GM12892 (cell line): ENCODE results near the gene BATF3. TPM values are rescaled to one million over a fixed set of nuclear protein-coding genes. Genes with fewer than 3 reads are reported as not detected.
"Not testable (repeated sequence)": the region's sequence is repeated elsewhere in the genome, so short reads cannot be mapped to it uniquely, and the experiment has no call there.

ENCODE experiments used
- DNase-seq: peaks from one replicate; pipeline ENCODE4 v3.0.0; 2011; ENCODE audit not compliant: insufficient read length
- FAIRE-seq: peaks from 2 replicates; lab custom pipeline; 2011; peaks lifted over from hg19 to GRCh38; lab: Jason Lieb, UNC
- POLR2A ChIP-seq: IDR thresholded peaks from 2 replicates; pipeline ENCODE4 v1.6.1; 2011; ENCODE audit warnings: low read depth, low read length, control low read depth
- POLR2AphosphoS5 ChIP-seq: IDR thresholded peaks from 2 replicates; pipeline ENCODE4 v1.6.1; 2011; ENCODE audit warnings: low read depth, low read length, control low read depth
- TAF1 ChIP-seq: IDR thresholded peaks from 2 replicates; pipeline ENCODE4 v1.6.1; 2011; ENCODE audit warnings: low read depth, mild to moderate bottlenecking, control low read depth, low read length, borderline replicate concordance
- polyA plus RNA-seq: library from polyadenylated mRNA; unstranded; fragments of >200 nt; gene quantifications from one replicate; pipeline ENCODE4 v1.2.1, GENCODE V29; 2012; ENCODE audit warnings: missing spikeins, inconsistent platforms; ENCODE audit not compliant: missing spikeins

BATF3 gene
- 12.8 TPM for polyA plus RNA-seq

GRCh38 chr1:212699625-212700222 is at the start of gene BATF3:
Gene BATF3, minus strand, starts transcription at chr1:212699840. Its CDS starts 78 bp downstream, at chr1:212699762.
- FAIRE-seq, result no peak
- DNase-seq, result no peak
- no peak for TF ChIP-seq TAF1
- TF ChIP-seq POLR2A, result no peak
- no peak for TF ChIP-seq POLR2AphosphoS5

- FAIRE-seq (no peak), DNase-seq (no peak)
- TF ChIP-seq POLR2AphosphoS5 (no peak), POLR2A (no peak), TAF1 (no peak)
These were observed 46.9 kb upstream of the BATF3 start for GRCh38 chr1:212746546-212746945.

- FAIRE-seq (no peak), DNase-seq (no peak)
- TF ChIP-seq TAF1 (no peak), POLR2AphosphoS5 (no peak), POLR2A (no peak)
These were observed 45.7 kb upstream of the BATF3 start for GRCh38 chr1:212745303-212745702.

- no peak for TF ChIP-seq POLR2A
- TF ChIP-seq TAF1, result no peak
- no peak for TF ChIP-seq POLR2AphosphoS5
- DNase-seq, result no peak
- no peak for FAIRE-seq
These were observed 44.3 kb upstream of the BATF3 start for GRCh38 chr1:212743901-212744475.

GRCh38 chr1:212738330-212738729 is 38.7 kb upstream of the BATF3 start:
- FAIRE-seq (no peak), DNase-seq (no peak)
- TF ChIP-seq POLR2A (no peak), TAF1 (no peak), POLR2AphosphoS5 (no peak)

- TF ChIP-seq POLR2AphosphoS5 (no peak), TAF1 (no peak), POLR2A (no peak)
- FAIRE-seq, result no peak
- no peak for DNase-seq
These were observed 37.9 kb upstream of the BATF3 start for GRCh38 chr1:212737559-212737958.

GRCh38 chr1:212733109-212733508 is 33.5 kb upstream of the BATF3 start:
- no peak for FAIRE-seq
- TF ChIP-seq POLR2AphosphoS5, result no peak
- TF ChIP-seq TAF1, result no peak
- no peak for TF ChIP-seq POLR2A

GRCh38 chr1:212731630-212732029 is 32.0 kb upstream of the BATF3 start:
- FAIRE-seq (no peak), DNase-seq (no peak)
- no peak for TF ChIP-seq TAF1
- TF ChIP-seq POLR2AphosphoS5, result no peak
- TF ChIP-seq POLR2A, result no peak

More at GRCh38 chr1:212733109-212733508, 33.5 kb upstream of the BATF3 start:
- DNase-seq, result no peak

GRCh38 chr1:212728606-212729005 is 29.0 kb upstream of the BATF3 start:
- no peak for DNase-seq
- no peak for FAIRE-seq
- TF ChIP-seq TAF1 (no peak), POLR2A (no peak), POLR2AphosphoS5 (no peak)

- DNase-seq, result no peak
- TF ChIP-seq POLR2AphosphoS5 (no peak), POLR2A (no peak), TAF1 (no peak)
- FAIRE-seq, result no peak
These were observed 27.9 kb upstream of the BATF3 start for GRCh38 chr1:212727386-212728181.

GRCh38 chr1:212724679-212725078 is 25.0 kb upstream of the BATF3 start:
- not testable (repeated sequence) for DNase-seq, FAIRE-seq
